GM19035 (cell line): ENCODE data around the gene TLR4.

Experiments used
- ATAC-seq: cut with Tn5 transposase; IDR thresholded peaks from one replicate; pipeline ENCODE4 v1.9.1; 2021; ENCODE audit not compliant: unreplicated experiment

TLR4 gene

DNA sequence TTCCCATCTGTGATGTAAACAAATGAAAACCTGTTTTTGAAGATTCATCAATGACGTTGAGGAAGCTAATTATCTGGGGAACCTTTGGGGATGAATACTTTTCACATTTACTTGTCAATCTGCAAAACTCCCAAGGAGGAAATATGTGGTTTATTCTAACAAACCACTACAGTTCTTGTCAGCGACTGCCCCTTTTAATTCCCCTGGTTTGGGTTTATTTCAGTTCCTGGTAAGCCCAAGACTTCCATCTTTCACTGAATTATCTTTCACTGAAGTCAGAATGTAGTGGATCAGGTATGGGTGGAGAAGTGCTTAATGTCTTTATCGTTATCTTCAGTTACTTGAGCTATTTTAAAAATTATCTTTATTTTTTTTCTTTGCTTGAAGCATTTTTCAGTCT is 40.2 kb downstream of the TLR4 start:
- ATAC-seq, result no peak

DNA sequence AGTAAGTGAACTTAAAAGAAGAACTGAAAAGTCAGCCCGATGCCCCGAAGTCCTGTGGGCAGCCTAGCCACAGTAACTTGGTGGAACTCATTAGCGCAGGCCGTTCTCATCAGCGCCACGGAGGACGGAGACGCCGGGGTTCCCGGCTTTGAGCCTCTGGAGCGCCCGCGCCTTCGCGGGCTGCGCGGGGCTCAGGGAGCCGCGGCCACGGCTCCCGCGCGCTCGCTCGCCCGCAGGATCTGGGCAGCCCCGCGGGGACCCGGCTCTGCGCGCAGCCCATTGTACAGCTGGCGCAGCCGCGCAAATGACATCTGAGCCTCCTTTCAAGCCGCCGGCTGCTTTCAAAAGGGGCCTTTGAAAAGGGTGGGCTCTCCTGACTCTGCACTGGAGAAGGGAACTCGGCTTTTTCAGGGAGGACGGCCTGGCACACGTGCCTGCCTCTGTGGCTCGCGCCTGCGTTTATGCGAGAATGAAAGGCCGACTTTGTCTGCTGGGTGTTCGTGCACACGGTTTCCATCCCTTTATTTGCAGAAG is 40.7 kb downstream of the TLR4 start:
- no peak for ATAC-seq

DNA sequence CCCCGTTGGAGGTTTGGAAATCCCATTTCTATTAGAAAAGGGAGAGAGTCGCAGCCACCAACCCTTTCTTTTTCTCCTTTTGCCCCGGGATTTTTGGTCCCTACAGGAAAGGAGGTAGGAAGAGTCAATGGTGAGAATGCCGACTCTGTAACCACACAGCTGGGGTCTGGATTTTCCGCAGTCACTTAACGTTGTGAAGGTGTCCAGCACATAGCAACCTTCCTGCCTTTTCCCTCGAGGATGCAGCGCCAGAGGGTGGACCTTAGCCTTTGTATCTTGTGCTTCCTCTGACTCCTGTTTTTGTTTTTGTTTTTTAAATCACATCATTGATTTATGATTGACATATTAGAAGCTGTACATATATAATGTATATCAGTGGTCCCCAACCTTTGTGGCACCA is 41.4 kb downstream of the TLR4 start:
- no peak for ATAC-seq

- ATAC-seq, result no peak
These were observed 42.1 kb downstream of the TLR4 start for GRCh38 chr9:117746263-117746662.

GRCh38 chr9:117747386-117747970 is 43.3 kb downstream of the TLR4 start:
- ATAC-seq, result no peak

GRCh38 chr9:117750401-117750800 is 46.2 kb downstream of the TLR4 start:
- no peak for ATAC-seq

DNA sequence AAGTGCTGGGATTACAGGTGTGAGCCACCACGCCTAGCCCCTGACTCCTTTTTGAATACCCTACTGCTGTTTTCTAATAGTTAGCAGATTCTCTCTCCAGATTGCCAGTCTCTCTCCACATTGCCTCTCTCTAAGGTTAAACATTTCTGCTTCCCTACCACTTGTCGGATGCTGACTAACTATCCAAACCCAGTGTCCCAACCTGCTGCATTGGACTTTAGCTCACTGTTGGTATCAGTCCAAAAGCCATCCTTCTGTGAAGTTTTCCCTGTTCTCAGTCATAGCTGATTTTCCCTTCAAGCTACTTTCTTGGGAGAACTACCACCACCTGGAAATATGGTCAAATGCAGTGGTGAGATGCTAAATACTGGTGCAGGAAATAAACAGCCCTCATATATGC is 48.7 kb downstream of the TLR4 start:
- ATAC-seq, result no peak

GRCh38 chr9:117757561-117758190 is 53.5 kb downstream of the TLR4 start:
- no peak for ATAC-seq

DNA sequence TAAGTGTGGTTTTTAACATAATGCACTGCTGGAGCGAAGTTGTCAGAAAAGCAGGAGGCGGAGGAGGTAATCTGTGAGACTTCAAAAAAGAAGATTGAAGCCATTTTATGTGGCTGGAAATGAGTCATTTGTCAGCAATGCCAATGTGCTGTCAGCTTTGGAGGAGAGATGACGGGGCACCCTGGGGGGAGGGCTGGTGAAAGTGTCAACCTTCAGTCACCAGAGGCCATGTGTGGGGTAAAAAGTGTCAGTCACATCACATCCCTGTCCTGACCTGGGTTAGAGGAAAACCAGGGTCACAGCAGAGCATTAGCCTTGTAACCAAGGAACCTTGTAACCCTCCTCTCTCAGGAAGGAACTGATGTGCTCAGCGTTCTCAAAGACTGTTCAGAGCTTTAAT is 59.1 kb downstream of the TLR4 start:
- no peak for ATAC-seq

DNA sequence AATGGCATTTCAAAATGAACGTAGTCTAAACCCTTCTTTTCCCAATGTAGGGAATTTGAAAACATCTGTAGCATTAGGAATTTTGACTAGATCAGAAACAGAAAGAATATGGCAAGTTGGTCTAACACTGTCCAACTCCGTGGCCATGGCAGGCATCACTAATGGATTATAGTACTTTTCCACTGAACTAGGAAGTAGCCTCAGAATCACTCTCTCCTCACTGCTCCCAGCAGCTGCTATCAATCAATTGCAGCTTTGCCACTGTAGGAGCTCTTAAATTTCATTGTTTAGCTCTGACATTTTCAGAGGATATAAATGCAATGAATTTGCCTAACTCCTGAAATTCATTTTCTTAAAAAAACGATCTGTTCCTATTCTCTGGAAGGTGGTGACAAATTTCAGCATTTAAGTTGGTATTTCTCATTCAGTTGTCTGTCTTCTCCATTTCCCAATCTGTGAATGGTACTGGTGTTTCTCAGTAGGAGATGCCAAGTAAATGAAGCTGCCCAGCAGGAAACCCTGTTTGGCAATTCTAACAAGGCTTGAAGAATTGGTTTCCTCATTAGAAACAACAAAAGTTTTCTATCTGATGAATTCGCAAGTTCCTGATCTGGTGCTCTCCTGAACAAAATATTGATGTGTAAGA is 64.7 kb downstream of the TLR4 start:
- no peak for ATAC-seq

GRCh38 chr9:117771136-117771535 is 66.9 kb downstream of the TLR4 start:
- no peak for ATAC-seq

DNA sequence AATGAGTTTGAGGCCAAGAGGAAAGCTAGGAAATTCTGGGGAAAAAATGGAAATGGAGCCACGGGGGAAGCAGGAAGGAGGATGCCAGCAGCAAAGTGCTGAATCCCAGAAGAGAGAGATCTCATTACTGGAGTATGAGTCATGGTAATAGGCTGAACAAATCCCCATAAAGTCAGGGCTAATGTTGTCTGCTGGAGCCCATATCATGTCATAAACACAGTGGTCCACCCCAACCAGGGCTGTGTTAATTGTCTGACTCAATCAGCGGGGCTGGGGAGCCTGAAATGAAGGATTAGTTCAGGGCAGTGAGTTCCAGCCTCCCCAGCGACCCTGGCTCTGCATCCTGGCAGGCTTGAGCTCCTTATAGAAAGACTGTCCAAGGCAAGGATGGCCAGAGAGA is 68.8 kb downstream of the TLR4 start:
- no peak for ATAC-seq
